ENCODE results near the gene PSMC5.

- TF ChIP-seq EZH2 (IDR thresholded peaks at IDR 0.05; ENCODE audit: borderline replicate concordance, insufficient read depth, low read length, poor library complexity, severe bottlenecking) (no peak), MXI1 (conservative IDR thresholded peaks at IDR 0.05; ENCODE audit: poor library complexity, severe bottlenecking) (no peak), REST (IDR thresholded peaks at IDR 0.05; ENCODE audit: borderline replicate concordance) (no peak)
These were observed 14.3 kb downstream of the PSMC5 start for GRCh38 chr17:63841350-63842172.
